ENCODE results near the gene SLAMF9.
"Not testable (repeated sequence)": the region's sequence is repeated elsewhere in the genome, so short reads cannot be mapped to it uniquely, and the experiment has no call there.

Gene SLAMF9

GRCh38 chr1:159911326-159912070, 42.5 kb downstream of the SLAMF9 start:
- Histone ChIP-seq H3K4me1 (ENCODE audit: control insufficient read depth, insufficient read depth, low read length, poor library complexity, severe bottlenecking) (peaks cover 64% of the 10 kb centered on the region), H3K4me3 (ENCODE audit: extremely low read depth, insufficient read depth, low read length, poor library complexity, severe bottlenecking) (no peak overlapping the region), H3K9me3 (ENCODE audit: control insufficient read depth, low read length) (no peaks in the 10 kb centered on the region), H3K27ac (ENCODE audit: low read depth, low read length, severe bottlenecking) (peak overlapping the region; percentile 97), H3K36me3 (ENCODE audit: control insufficient read depth, insufficient read depth, low read length) (no peaks in the 10 kb centered on the region)
- 74 to 90% methylated on average over 5 of the region's 6 CpGs for WGBS, 2 experiments (ENCODE audit: insufficient coverage in 2 of 2)

- Histone ChIP-seq H3K36me3 (ENCODE audit: control insufficient read depth, insufficient read depth, low read length) (no peaks in the 10 kb centered on the region), H3K27ac (ENCODE audit: low read depth, low read length, severe bottlenecking) (peak overlapping the region; percentile 10), H3K4me3 (ENCODE audit: extremely low read depth, insufficient read depth, low read length, poor library complexity, severe bottlenecking) (no peak overlapping the region), H3K4me1 (ENCODE audit: control insufficient read depth, insufficient read depth, low read length, poor library complexity, severe bottlenecking) (peaks cover 44% of the 10 kb centered on the region), H3K9me3 (ENCODE audit: control insufficient read depth, low read length) (peaks cover 9% of the 10 kb centered on the region)
- 87 to 88% methylated on average over 5 of the region's 9 CpGs for WGBS, 2 experiments (ENCODE audit: insufficient coverage in 2 of 2)
Observed at GRCh38 chr1:159908031-159908940, 45.8 kb downstream of the SLAMF9 start.

GRCh38 chr1:159906960-159907359, 47.1 kb downstream of the SLAMF9 start:
- WGBS, 2 experiments (ENCODE audit: insufficient coverage in 2 of 2): 100% methylated on average over 1 of the region's 1 CpG; no CpG with 5 or more reads in 1 of the 2 experiments
- no peak overlapping the region for H3K27ac ChIP-seq (ENCODE audit: low read depth, low read length, severe bottlenecking)
- peaks cover 36% of the 10 kb centered on the region for H3K4me1 ChIP-seq (ENCODE audit: control insufficient read depth, insufficient read depth, low read length, poor library complexity, severe bottlenecking)
- peaks cover 12% of the 10 kb centered on the region for H3K9me3 ChIP-seq (ENCODE audit: control insufficient read depth, low read length)
- no peak overlapping the region for H3K4me3 ChIP-seq (ENCODE audit: extremely low read depth, insufficient read depth, low read length, poor library complexity, severe bottlenecking)
- H3K36me3 ChIP-seq (ENCODE audit: control insufficient read depth, insufficient read depth, low read length): no peaks in the 10 kb centered on the region

GRCh38 chr1:159904036-159904435, 50.0 kb downstream of the SLAMF9 start:
- not testable (repeated sequence) for H3K36me3 ChIP-seq (ENCODE audit: control insufficient read depth, insufficient read depth, low read length); H3K27ac ChIP-seq (ENCODE audit: low read depth, low read length, severe bottlenecking); H3K4me3 ChIP-seq (ENCODE audit: extremely low read depth, insufficient read depth, low read length, poor library complexity, severe bottlenecking)
- Histone ChIP-seq H3K9me3 (ENCODE audit: control insufficient read depth, low read length) (peaks cover 12% of the 10 kb centered on the region), H3K4me1 (ENCODE audit: control insufficient read depth, insufficient read depth, low read length, poor library complexity, severe bottlenecking) (peaks cover 27% of the 10 kb centered on the region)
- 72 to 80% methylated on average over 3 of the region's 3 CpGs for WGBS, 2 experiments (ENCODE audit: insufficient coverage in 2 of 2)

- Histone ChIP-seq H3K36me3 (ENCODE audit: control insufficient read depth, insufficient read depth, low read length) (no peaks in the 10 kb centered on the region), H3K4me1 (ENCODE audit: control insufficient read depth, insufficient read depth, low read length, poor library complexity, severe bottlenecking) (peaks cover 15% of the 10 kb centered on the region), H3K27ac (ENCODE audit: low read depth, low read length, severe bottlenecking) (no peak overlapping the region), H3K9me3 (ENCODE audit: control insufficient read depth, low read length) (peaks cover 12% of the 10 kb centered on the region), H3K4me3 (ENCODE audit: extremely low read depth, insufficient read depth, low read length, poor library complexity, severe bottlenecking) (no peak overlapping the region)
- 91 to 100% methylated on average over 1 to 3 of the region's 3 CpGs for WGBS, 2 experiments (ENCODE audit: insufficient coverage in 2 of 2)
Observed at GRCh38 chr1:159902541-159902940, 51.5 kb downstream of the SLAMF9 start.
